B cell (primary cell): ENCODE results near the gene GULP1. TPM values are rescaled to one million over a fixed set of nuclear protein-coding genes. Genes with fewer than 3 reads are reported as not detected.

ENCODE experiments used
- ATAC-seq: fragments of 200-7000 bp; cut with Tn5 transposase; one replicate; pipeline ENCODE4 v1.10.0; 2021; ENCODE audit warnings: low read depth, mild to moderate bottlenecking, moderate number of reproducible peaks, moderate library complexity
- CTCF ChIA-PET: fragments of 350-600 bp; sonication (Branson Sonifier 250); formaldehyde crosslinking; loops from one replicate; lab custom pipeline; 2021; ENCODE audit warnings: antibody characterized with exemption, inconsistent platforms; lab: Charles Lee
- POLR2A ChIA-PET: fragments of 350-600 bp; sonication (Branson Sonifier 250); formaldehyde crosslinking; loops from one replicate; lab custom pipeline; 2021; ENCODE audit warnings: antibody characterized with exemption; lab: Charles Lee
- DNase-seq: peaks from one replicate; pipeline ENCODE4 v3.0.0; 2013
- H2AFZ ChIP-seq: 2 replicates; pipeline ENCODE4 v1.6.1; 2012; ENCODE audit warnings: mild to moderate bottlenecking, low read depth, low read length; ENCODE audit not compliant: insufficient read depth, poor library complexity, severe bottlenecking
- H3K27ac ChIP-seq, 2 donors: 1 replicate in 1 of 2; 2 replicates in 1 of 2; pipeline ENCODE4 v1.5.1; 2012 to 2013; ENCODE audit warnings: low read length in 2 of 2, mild to moderate bottlenecking in 2 of 2, moderate library complexity in 1 of 2
- H3K27me3 ChIP-seq, 4 experiments: fragments of 200-600 bp in 1 of 4; sonication (generic) in 1 of 4; replicated peaks in 1 of 4; 1 replicate in 2 of 4; 2 replicates in 2 of 4; pipeline versions ENCODE4 v1.6.1 to v1.7.0; 2013 to 2016; ENCODE audit warnings: low read length in 3 of 4, mild to moderate bottlenecking in 2 of 4, mixed read lengths in 1 of 4, moderate library complexity in 1 of 4; ENCODE audit not compliant: insufficient read depth in 4 of 4, control insufficient read depth in 3 of 4; ENCODE audit errors: control extremely low read depth in 1 of 4
- H3K36me3 ChIP-seq, 2 experiments: replicated peaks in 1 of 2; 1 replicate in 1 of 2; 2 replicates in 1 of 2; pipeline versions ENCODE4 v1.6.1 to v1.7.1; 2013; ENCODE audit warnings: low read length in 1 of 2; ENCODE audit not compliant: insufficient read depth in 2 of 2, control insufficient read depth in 1 of 2; ENCODE audit errors: control extremely low read depth in 1 of 2, extremely low read depth in 1 of 2
- H3K4me1 ChIP-seq, 2 donors: fragments of 200-600 bp in 1 of 2; sonication (generic) in 1 of 2; 1 replicate in 1 of 2; 2 replicates in 1 of 2; pipeline versions ENCODE4 v1.5.1 to v1.6.1; 2013 to 2017; ENCODE audit warnings: low read length in 2 of 2; ENCODE audit not compliant: control insufficient read depth in 2 of 2, insufficient read depth in 2 of 2
- H3K4me2 ChIP-seq: replicated peaks from 2 replicates; pipeline ENCODE3; 2012; ENCODE audit warnings: mild to moderate bottlenecking, low read depth, low read length; ENCODE audit not compliant: poor library complexity, severe bottlenecking
- H3K4me3 ChIP-seq, 5 experiments: fragments of 200-600 bp in 1 of 5; sonication (generic) in 1 of 5; 1 replicate in 3 of 5; 2 replicates in 2 of 5; pipeline versions ENCODE4 v1.5.1 to v1.7.0; 2011 to 2016; ENCODE audit warnings: low read length in 4 of 5, mild to moderate bottlenecking in 4 of 5, low read depth in 2 of 5, control low read depth in 1 of 5, moderate library complexity in 1 of 5; ENCODE audit not compliant: insufficient read depth in 1 of 5; ENCODE audit errors: control extremely low read depth in 1 of 5, extremely low read depth in 1 of 5
- H3K79me2 ChIP-seq: fragments of 200-600 bp; sonication (generic); one replicate; pipeline ENCODE4 v1.6.0; 2016; ENCODE audit warnings: low read length; ENCODE audit not compliant: control insufficient read depth, insufficient read depth
- H3K9ac ChIP-seq: fragments of 200-600 bp; sonication (generic); 2 replicates; pipeline ENCODE4 v1.6.1; 2017; ENCODE audit warnings: mild to moderate bottlenecking, low read length, moderate library complexity
- H3K9me3 ChIP-seq, 3 donors: one replicate each; pipeline versions ENCODE4 v1.6.1 to v1.7.1; 2013; ENCODE audit warnings: low read length in 2 of 3; ENCODE audit not compliant: control insufficient read depth in 2 of 3, insufficient read depth in 1 of 3; ENCODE audit errors: control extremely low read depth in 1 of 3
- H4K20me1 ChIP-seq: 2 replicates; pipeline ENCODE4 v1.6.0; 2012; ENCODE audit warnings: mild to moderate bottlenecking, low read length; ENCODE audit not compliant: insufficient read depth, control insufficient read depth, poor library complexity, severe bottlenecking
- H3K27ac Mint-ChIP-seq: one replicate; pipeline ENCODE4 v1.8.0; 2021; ENCODE audit warnings: mixed read lengths
- H3K27me3 Mint-ChIP-seq: one replicate; pipeline ENCODE4 v1.8.0; 2021; ENCODE audit warnings: mixed read lengths
- H3K4me1 Mint-ChIP-seq: one replicate; pipeline ENCODE4 v1.8.0; 2021; ENCODE audit warnings: mixed read lengths
- H3K4me3 Mint-ChIP-seq: one replicate; pipeline ENCODE4 v1.8.0; 2021; ENCODE audit warnings: mixed read lengths
- H3K9me3 Mint-ChIP-seq: one replicate; pipeline ENCODE4 v1.8.0; 2022; ENCODE audit warnings: mixed read lengths; ENCODE audit not compliant: insufficient read depth
- EZH2 ChIP-seq: IDR thresholded peaks from 2 replicates; pipeline ENCODE4 v1.6.1; 2012; ENCODE audit warnings: borderline replicate concordance, low read depth, mild to moderate bottlenecking, moderate library complexity, low read length; ENCODE audit not compliant: insufficient read depth, poor library complexity, severe bottlenecking
- WGBS: methylation state at CpG from one replicate; pipeline ENCODE4 v1.1.5; 2013; ENCODE audit warnings: missing lambda C conversion rate; ENCODE audit not compliant: insufficient coverage; 5-methylcytosine and 5-hydroxymethylcytosine counted together
- intact Hi-C: fragments of 100-400 bp; cut with micrococcal nuclease; formaldehyde crosslinking; loops from one replicate; pipeline ENCODE4 v1.10.0; 2022
- polyA plus RNA-seq: library from polyadenylated mRNA; depleted of rRNA; stranded (reverse); fragments of >200 nt; gene quantifications from 2 replicates; pipeline ENCODE4 v1.2.3, GENCODE V29; 2012
- small RNA-seq: library from RNA; depleted of rRNA; stranded (forward); fragments of <200 nt; gene quantifications from one replicate; pipeline ENCODE3, GENCODE V24; 2012; ENCODE audit warnings: low replicate concordance, low read depth; ENCODE audit not compliant: insufficient read length
- total RNA-seq, 2 donors: library from RNA; stranded (reverse); fragments of 120-200 nt in 1 of 2; gene quantifications; 1 replicate in 1 of 2; 2 replicates in 1 of 2; pipeline versions ENCODE4 v1.2.3 to v1.2.4, GENCODE V29; 2013 to 2022
- TF ChIP-seq, protein P1 (sequence below): fragments of 200-600 bp; IDR thresholded peaks from one replicate; pipeline ENCODE4 v1.8.0; 2022; ENCODE audit warnings: antibody characterized with exemption, mild to moderate bottlenecking

Gene GULP1
- total and polyA plus RNA-seq, 2 donors (not counting 1 experiment from before 2014, with no cell fraction given) = not detected

DNA sequence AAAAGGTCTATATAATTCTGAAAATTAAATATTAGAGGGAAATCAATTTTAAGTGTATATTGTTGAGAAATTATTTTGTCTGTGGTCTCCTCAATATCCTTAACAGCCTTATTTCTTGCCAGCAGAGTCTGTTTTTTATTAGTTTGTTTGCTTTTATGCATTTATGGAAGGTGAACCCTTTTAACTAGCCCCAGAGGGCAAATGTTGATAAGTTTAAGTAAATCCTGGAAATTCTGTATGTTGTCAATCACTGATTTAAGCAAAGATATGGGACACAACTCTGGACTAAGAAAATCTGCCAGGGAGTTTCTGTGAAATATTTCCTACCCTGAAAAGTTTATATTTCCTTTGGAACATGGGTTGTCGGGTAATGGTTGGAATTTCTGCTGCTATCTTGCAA lies 343.0 kb downstream of the GULP1 start:
- TF ChIP-seq EZH2 = no peak
- TF ChIP-seq, protein P1, sequence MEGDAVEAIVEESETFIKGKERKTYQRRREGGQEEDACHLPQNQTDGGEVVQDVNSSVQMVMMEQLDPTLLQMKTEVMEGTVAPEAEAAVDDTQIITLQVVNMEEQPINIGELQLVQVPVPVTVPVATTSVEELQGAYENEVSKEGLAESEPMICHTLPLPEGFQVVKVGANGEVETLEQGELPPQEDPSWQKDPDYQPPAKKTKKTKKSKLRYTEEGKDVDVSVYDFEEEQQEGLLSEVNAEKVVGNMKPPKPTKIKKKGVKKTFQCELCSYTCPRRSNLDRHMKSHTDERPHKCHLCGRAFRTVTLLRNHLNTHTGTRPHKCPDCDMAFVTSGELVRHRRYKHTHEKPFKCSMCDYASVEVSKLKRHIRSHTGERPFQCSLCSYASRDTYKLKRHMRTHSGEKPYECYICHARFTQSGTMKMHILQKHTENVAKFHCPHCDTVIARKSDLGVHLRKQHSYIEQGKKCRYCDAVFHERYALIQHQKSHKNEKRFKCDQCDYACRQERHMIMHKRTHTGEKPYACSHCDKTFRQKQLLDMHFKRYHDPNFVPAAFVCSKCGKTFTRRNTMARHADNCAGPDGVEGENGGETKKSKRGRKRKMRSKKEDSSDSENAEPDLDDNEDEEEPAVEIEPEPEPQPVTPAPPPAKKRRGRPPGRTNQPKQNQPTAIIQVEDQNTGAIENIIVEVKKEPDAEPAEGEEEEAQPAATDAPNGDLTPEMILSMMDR = no peak
- Histone ChIP-seq H3K4me1 (no peaks in the 10 kb centered on the region), H3K36me3 (no peaks in the 10 kb centered on the region), H2AFZ (no peak overlapping the region), H3K9ac (no peak overlapping the region), H3K79me2 (no peaks in the 10 kb centered on the region), H3K4me2 (no peak overlapping the region), H3K27me3 (no peaks in the 10 kb centered on the region), H4K20me1 (no peaks in the 10 kb centered on the region), H3K4me3 (no peak overlapping the region), H3K9me3 (no peaks in the 10 kb centered on the region), H3K27ac (no peak overlapping the region)
- ChIA-PET POLR2A (no interaction called here), CTCF (no interaction called here)
- no CpG with 5 or more reads among the region's 1 CpG for WGBS
- no peak for DNase-seq
- Mint-ChIP-seq H3K9me3 (no peaks in the 10 kb centered on the region), H3K27ac (no peak overlapping the region), H3K27me3 (no peaks in the 10 kb centered on the region), H3K4me1 (no peaks in the 10 kb centered on the region), H3K4me3 (no peak overlapping the region)
- intact Hi-C loops = no loop called here
- ATAC-seq = no peak

Small RNA genes lying within 50 kb of the gene (small RNA-seq; reads per million reads assigned to genes)
- not detected for gene MIR561
- not detected for gene RNA5SP114
